ENCODE data around the gene TSEN34.
"Not testable (repeated sequence)": the region's sequence is repeated elsewhere in the genome, so short reads cannot be mapped to it uniquely, and the experiment has no call there.

The TSEN34 gene

DNA sequence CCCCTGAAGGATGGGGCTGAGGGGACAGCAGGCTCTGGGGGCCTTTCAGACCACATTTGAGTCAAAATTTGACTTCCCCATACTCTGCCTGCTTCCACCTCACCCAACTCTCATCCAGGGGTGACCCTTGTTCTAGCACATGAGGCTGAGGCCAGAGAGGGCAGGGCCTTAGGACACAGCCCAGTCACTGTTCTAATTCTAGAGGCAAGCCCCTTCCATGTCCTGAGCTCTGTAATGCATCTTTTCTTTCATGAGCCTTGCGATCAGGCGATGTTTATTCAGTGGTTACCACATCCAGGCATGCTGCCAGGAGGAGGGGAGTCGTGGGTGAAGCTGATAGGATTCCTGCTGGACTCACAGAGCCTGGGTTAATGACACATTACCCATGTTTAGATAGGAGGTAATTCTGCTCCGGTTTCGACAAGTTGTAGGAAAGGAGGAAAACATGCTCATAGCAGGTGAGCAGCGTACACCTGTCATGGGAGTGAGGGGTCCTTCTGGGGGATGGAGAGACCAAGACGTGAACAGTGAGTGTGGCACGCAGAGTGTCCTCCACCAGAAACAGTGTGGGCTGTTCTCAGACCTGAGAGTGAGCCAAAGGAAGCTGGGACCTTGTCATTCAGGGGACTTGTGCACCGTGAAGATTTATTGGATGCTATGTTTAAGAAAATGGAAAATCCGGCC is 18.8 kb downstream of the TSEN34 start:
- DNase-seq: peak; percentile 98

- no peak for DNase-seq
Measured at GRCh38 chr19:54211235-54211634, 20.1 kb downstream of the TSEN34 start.

- not testable (repeated sequence) for DNase-seq
Measured at GRCh38 chr19:54214217-54214616, 23.1 kb downstream of the TSEN34 start.

DNA sequence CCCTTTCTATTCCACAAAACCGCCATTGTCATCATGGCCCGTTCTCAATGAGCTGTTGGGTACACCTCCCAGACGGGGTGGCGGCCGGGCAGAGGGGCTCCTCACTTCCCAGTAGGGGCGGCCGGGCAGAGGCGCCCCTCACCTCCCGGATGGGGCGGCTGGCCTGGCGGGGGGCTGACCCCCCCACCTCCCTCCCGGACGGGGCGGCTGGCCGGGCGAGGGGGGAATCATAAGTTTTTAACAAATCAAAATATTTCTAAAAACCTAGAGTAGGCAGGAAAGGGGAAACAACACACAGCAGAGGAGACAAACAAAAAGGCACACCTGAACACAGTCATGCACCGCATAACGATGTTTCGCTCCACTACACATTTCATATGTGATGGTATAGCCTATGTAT is 23.6 kb downstream of the TSEN34 start:
- DNase-seq: not testable (repeated sequence)

GRCh38 chr19:54216869-54217268 is 25.8 kb downstream of the TSEN34 start:
- DNase-seq: no peak

- DNase-seq: not testable (repeated sequence)
Measured at GRCh38 chr19:54217517-54218247, 26.6 kb downstream of the TSEN34 start.

DNA sequence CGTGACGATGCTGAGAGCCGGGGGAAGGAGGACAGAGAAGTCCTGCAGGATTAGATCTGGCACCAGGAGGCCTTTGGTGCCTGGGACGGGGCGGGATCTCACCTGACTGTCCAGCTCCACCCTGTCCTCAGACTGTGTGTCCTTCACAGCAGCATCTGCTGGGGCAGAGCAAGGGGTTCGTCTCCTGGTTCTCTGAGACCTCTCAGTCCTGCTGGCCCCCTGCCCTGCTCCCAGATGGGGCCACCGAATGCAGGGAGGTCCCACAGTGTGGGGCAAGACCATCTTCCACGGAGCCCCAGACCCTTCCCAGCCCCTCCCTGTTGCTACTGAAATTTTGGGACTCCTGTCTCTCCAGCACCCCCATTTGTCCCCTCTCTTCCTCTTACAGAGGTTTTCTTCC is 27.2 kb downstream of the TSEN34 start:
- DNase-seq: no peak

- DNase-seq: no peak
Measured at GRCh38 chr19:54218960-54219661, 28.0 kb downstream of the TSEN34 start.

- DNase-seq: not testable (repeated sequence)
Measured at GRCh38 chr19:54219702-54220101, 28.6 kb downstream of the TSEN34 start.

DNA sequence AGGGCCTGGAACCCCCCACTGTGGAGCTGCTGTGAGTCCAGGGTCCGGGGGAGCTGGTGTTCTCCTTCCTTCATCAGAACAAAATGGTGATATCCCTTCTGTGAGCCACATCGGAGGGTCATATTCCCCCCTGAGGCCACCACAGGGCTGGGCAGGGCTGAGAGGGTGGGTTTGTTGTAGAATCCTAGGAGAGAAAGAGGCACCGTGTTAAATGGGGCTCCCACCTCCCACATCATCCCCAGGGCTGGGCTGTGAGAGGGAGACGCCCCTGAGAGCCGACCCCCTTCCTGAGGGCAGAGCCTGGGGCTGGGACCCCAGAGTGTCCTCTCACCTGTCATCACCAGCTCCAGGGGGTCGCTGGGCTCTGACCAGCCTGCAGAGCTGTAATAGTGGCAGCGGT is 30.8 kb downstream of the TSEN34 start:
- not testable (repeated sequence) for DNase-seq

DNA sequence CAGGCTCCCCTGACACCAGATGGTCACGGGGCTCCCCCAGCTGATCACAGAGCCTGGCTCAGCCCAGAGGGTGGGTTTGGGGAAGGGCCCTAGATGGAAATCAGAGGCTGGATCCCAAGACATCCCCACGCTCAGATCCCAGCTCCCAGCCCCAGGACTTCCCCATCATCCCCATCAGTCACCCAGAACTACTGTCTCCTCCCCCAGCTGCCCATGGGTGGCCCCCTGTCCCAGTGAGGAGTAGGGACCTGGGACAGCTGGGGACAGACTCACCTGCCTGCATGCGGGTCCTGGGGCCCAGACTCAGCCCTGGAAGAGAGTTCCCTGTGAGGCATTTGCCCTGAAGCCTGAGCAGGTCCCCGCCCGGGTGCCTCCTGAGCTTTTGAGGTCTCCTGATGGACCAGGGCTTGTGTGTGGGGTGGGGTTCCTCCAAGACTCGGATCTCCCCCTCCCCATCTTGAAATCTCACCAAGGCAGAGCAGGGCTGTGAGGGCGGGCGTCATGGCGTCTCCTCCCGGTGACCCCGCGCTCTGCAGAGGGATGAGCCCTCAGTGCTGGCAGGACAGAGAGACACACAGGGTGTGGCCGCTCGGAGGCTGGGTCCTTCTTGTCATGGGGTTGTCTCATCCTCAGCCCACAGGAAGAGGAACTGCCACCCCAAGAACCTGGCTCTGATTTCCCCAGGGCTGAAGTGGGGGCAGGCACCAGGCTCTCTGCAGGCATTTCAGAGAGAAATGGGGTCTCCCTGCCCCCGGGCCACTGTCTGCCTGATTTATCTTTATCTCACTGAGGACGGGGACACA is 31.6 kb downstream of the TSEN34 start, which contains the start of gene LILRB3:
Gene LILRB3 (minus strand): TSS at position 534 of the 803 bp plus-strand sequence. CDS start 31 bp downstream, at position 503.
- DNase-seq: not testable (repeated sequence)

DNA sequence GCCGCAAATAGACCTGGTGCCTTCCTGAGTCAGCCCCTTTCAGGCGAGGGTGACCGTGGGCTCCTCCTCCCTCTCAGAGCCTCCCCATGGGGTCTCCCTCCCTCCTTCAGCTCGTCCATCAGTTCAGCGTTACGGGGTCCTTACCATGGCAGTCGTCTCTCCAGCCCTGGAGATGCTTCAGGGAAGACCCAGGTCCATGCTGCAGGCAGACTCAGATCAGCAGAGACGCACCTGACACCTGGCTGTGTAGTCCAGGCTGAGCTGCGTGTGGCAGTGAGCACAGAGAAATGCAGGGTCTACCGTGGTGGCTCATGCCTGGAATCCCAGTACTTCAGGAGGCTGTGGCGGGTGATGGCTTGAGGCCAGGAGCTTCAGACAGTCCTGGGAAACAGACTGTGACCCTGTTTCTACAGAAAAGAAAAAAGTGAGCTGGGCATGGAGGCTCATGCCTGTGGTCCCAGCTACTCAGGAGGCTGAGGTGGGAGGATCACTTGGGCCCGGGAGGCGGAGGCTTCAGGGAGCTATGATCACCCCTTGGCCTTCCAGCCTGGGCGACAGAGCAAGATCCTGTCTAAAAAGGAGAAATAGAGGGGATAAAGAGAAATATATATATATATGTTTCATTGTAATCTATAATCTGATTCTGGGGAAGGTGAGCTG is 32.3 kb downstream of the TSEN34 start:
- not testable (repeated sequence) for DNase-seq

DNA sequence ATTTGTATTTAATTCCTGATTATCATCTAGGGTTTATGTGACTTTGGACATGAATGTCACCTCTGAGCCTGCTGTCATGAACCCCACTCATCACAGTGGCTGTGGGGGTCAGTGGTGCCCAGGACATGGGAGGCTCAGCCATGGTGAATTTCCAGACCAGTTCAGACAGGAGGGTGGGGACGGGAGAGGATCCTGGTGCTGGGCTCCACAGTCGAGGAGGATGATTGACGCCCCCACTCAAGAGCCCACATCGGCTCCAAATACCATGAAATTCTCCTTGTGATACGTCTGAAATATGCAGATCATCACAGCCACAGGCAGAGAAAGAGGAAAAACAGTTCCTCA is 32.8 kb downstream of the TSEN34 start:
- DNase-seq: not testable (repeated sequence)

DNA sequence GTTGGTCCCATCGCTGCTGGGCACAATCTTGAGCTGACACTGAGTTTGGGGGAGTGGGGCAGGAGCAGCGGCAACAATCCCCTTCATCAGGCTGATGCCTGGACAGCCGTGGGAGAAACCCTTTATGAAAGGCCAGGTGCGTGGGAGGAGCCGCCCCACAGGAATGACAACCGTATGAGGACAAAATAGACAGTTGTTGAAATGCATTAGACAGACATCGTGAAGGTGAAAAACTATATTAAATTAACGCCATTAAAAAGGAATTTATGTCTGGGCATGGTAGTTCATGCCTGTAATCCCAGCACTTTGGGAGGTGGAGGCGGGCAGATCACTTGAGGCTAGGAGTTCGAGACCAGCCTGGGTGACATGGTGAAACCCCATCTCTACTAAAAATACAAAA is 33.5 kb downstream of the TSEN34 start:
- not testable (repeated sequence) for DNase-seq

- DNase-seq: no peak
Measured at GRCh38 chr19:54229146-54229545, 38.0 kb downstream of the TSEN34 start.

- DNase-seq: no peak
Measured at GRCh38 chr19:54230031-54230430, 38.9 kb downstream of the TSEN34 start.

DNA sequence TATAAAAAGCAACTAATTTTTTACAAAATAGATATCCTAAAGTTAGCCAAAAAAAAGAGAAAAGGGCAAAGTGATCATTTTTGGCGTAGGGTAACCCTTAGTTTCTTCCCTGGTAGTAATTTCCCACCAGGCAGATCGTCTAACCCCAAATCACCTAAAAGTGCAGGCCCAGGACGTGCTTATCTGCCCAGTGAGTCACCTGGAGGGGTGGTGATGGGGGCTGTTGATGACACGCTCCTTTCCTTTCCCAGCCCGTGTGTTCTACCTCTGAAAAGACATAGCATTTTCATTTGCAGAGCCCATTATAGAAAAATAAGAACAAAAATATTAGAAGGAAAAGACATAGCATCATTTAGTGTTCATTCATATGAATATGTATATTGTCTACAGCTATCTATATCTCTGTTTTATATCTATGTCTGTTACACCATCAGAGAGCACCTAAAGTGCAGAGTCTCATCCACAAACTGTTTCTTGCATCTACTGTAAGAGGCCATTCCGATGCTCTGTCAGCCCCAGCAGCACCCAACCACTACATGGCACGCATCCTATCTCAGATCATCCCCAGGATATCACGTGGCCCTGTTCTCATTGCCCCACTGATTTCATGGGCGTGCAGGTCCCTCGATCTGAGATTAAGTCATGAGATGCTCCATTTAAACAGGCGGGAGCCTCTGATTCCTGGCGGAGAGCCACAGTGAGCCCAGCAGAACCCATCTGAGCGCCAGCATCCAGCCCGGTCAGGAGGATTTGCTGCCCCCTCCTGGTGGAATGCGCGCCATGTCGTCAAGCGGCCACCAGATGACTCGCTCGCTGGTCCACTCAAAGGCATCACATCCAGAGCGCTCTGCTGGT is 40.2 kb downstream of the TSEN34 start:
- DNase-seq: peak; percentile 90

GRCh38 chr19:54233941-54234340 is 42.8 kb downstream of the TSEN34 start:
- DNase-seq: no peak

GRCh38 chr19:54239491-54240371 is 48.6 kb downstream of the TSEN34 start:
- DNase-seq: not testable (repeated sequence)

Data from DMS53 (cell line).